Measurements from ENCODE around the gene KRTAP9-3. TPM values are rescaled to one million over a fixed set of nuclear protein-coding genes. Genes with fewer than 3 reads are reported as not detected.
"Not testable (repeated sequence)": the region's sequence is repeated elsewhere in the genome, so short reads cannot be mapped to it uniquely, and the experiment has no call there.

Gene KRTAP9-3
- total RNA-seq, 4 donors from 2014 or later: not detected

- no peak overlapping the region for H3K27ac ChIP-seq
- 40 to 45% methylated on average over 2 of the region's 2 CpGs for WGBS, 2 donors
- H3K9me3 ChIP-seq: no peaks in the 10 kb centered on the region
- no peaks in the 10 kb centered on the region for H3K4me1 ChIP-seq
- no peak for DNase-seq (ENCODE audit: low spot score in 2 of 2)
- no peak overlapping the region for H3K4me3 ChIP-seq
- H3K27me3 ChIP-seq: no peaks in the 10 kb centered on the region
- H3K36me3 ChIP-seq: no peaks in the 10 kb centered on the region
- no peak for TF ChIP-seq EP300 (IDR thresholded peaks at IDR 0.05)
- no peak for TF ChIP-seq CTCF (IDR thresholded peaks at IDR 0.05)
- TF ChIP-seq POLR2A (IDR thresholded peaks at IDR 0.05): no peak
Measured at GRCh38 chr17:41223821-41224220, 8.4 kb upstream of the KRTAP9-3 start.

GRCh38 chr17:41226051-41226450 is 6.2 kb upstream of the KRTAP9-3 start:
- Histone ChIP-seq H3K4me3 (no peak overlapping the region), H3K27me3 (no peaks in the 10 kb centered on the region), H3K9me3 (no peaks in the 10 kb centered on the region), H3K4me1 (no peaks in the 10 kb centered on the region), H3K36me3 (no peaks in the 10 kb centered on the region), H3K27ac (no peak overlapping the region)
- no peak for DNase-seq (ENCODE audit: low spot score in 2 of 2)
- TF ChIP-seq POLR2A (IDR thresholded peaks at IDR 0.05) (no peak), CTCF (IDR thresholded peaks at IDR 0.05) (no peak), EP300 (IDR thresholded peaks at IDR 0.05) (no peak)
- WGBS, 2 donors: 90 to 95% methylated on average over 6 of the region's 6 CpGs

GRCh38 chr17:41226598-41227095 is 5.6 kb upstream of the KRTAP9-3 start, which contains the start of gene KRTAP9-2:
TSS of gene KRTAP9-2 (plus strand) at chr17:41226648. CDS start at chr17:41226655, 7 bp downstream.
- H3K4me3 ChIP-seq; H3K27me3 ChIP-seq; H3K9me3 ChIP-seq; H3K36me3 ChIP-seq; H3K27ac ChIP-seq; H3K4me1 ChIP-seq; DNase-seq (ENCODE audit: low spot score in 2 of 2): not testable (repeated sequence)
- WGBS, 2 donors: 58% methylated on average over 3 of the region's 4 CpGs; no CpG with 5 or more reads in 1 of the 2 donors

GRCh38 chr17:41230094-41230493 is 2.2 kb upstream of the KRTAP9-3 start:
- H3K36me3 ChIP-seq: no peaks in the 10 kb centered on the region
- no peak for DNase-seq (ENCODE audit: low spot score in 2 of 2)
- no peak for TF ChIP-seq POLR2A (IDR thresholded peaks at IDR 0.05)
- TF ChIP-seq CTCF (IDR thresholded peaks at IDR 0.05): no peak
- no peak for TF ChIP-seq EP300 (IDR thresholded peaks at IDR 0.05)

GRCh38 chr17:41231731-41232130 is 518 bp upstream of the KRTAP9-3 start:
- no peak for TF ChIP-seq EP300 (IDR thresholded peaks at IDR 0.05)
- TF ChIP-seq CTCF (IDR thresholded peaks at IDR 0.05): no peak
- no peak for TF ChIP-seq POLR2A (IDR thresholded peaks at IDR 0.05)
- H3K36me3 ChIP-seq: no peaks in the 10 kb centered on the region
- peaks cover 0 to 7% of the 10 kb centered on the region in 2 donors for H3K27me3 ChIP-seq
- DNase-seq (ENCODE audit: low spot score in 2 of 2): no peak
- no peak overlapping the region for H3K4me3 ChIP-seq
- H3K9me3 ChIP-seq: no peaks in the 10 kb centered on the region
- no peaks in the 10 kb centered on the region for H3K4me1 ChIP-seq
- H3K27ac ChIP-seq: no peak overlapping the region
- WGBS, 2 donors: 79 to 84% methylated on average over 6 of the region's 6 CpGs

More at GRCh38 chr17:41230094-41230493, 2.2 kb upstream of the KRTAP9-3 start:
- Histone ChIP-seq H3K4me3 (no peak overlapping the region), H3K27ac (no peak overlapping the region), H3K9me3 (no peaks in the 10 kb centered on the region), H3K27me3 (peaks cover 0 to 7% of the 10 kb centered on the region in 2 donors), H3K4me1 (no peaks in the 10 kb centered on the region)

GRCh38 chr17:41237116-41237515 is 4.9 kb downstream of the KRTAP9-3 start:
- 60 to 74% methylated on average over 4 of the region's 4 CpGs for WGBS, 2 donors
- DNase-seq (ENCODE audit: low spot score in 2 of 2); H3K4me3 ChIP-seq; H3K27ac ChIP-seq; H3K27me3 ChIP-seq; H3K4me1 ChIP-seq; H3K36me3 ChIP-seq; H3K9me3 ChIP-seq: not testable (repeated sequence)

GRCh38 chr17:41237949-41238437 is 5.7 kb downstream of the KRTAP9-3 start, which contains the start of gene KRTAP9-8:
TSS of gene KRTAP9-8 (plus strand) at chr17:41237999. CDS start at chr17:41238052, 53 bp downstream.
- H3K36me3 ChIP-seq; H3K4me1 ChIP-seq; H3K4me3 ChIP-seq; H3K9me3 ChIP-seq; H3K27me3 ChIP-seq; DNase-seq (ENCODE audit: low spot score in 2 of 2); H3K27ac ChIP-seq: not testable (repeated sequence)
- 56 to 63% methylated on average over 2 of the region's 3 CpGs for WGBS, 2 donors

GRCh38 chr17:41246995-41247787 is 14.9 kb downstream of the KRTAP9-3 start:
- H3K27ac ChIP-seq; H3K4me1 ChIP-seq; H3K9me3 ChIP-seq; H3K4me3 ChIP-seq; DNase-seq (ENCODE audit: low spot score in 2 of 2); H3K36me3 ChIP-seq; H3K27me3 ChIP-seq: not testable (repeated sequence)
- WGBS, 2 donors: 50 to 65% methylated on average over 2 of the region's 2 CpGs

All from tibial nerve (tissue), 4 donors.